Medulla oblongata (tissue), 1 donor: ENCODE results near the gene RTF2.
A peak's percentile ranks its signal among the peaks of the same experiment; 100 is the strongest.

Experiments
- DNase-seq: peaks from one replicate; pipeline ENCODE4 v3.0.0-alpha.2; 2015; ENCODE audit errors: extremely low spot score

Gene RTF2

GRCh38 chr20:56468316-56469076, at the start of gene RTF2:
RTF2 (plus strand) TSS chr20:56468627; CDS start chr20:56468698, 71 bp downstream.
- peak; percentile 93 for DNase-seq

GRCh38 chr20:56420028-56420427, 48.4 kb upstream of the RTF2 start:
- no peak for DNase-seq

GRCh38 chr20:56420940-56421688, 47.3 kb upstream of the RTF2 start:
- DNase-seq, result no peak

- no peak for DNase-seq
These were observed 46.2 kb upstream of the RTF2 start for GRCh38 chr20:56422076-56422823.

GRCh38 chr20:56422824-56423189, 45.6 kb upstream of the RTF2 start:
- DNase-seq, result no peak

GRCh38 chr20:56423211-56423610, 45.2 kb upstream of the RTF2 start:
- DNase-seq, result no peak

- no peak for DNase-seq
These were observed 44.5 kb upstream of the RTF2 start for GRCh38 chr20:56423886-56424285.

- DNase-seq, result no peak
These were observed 43.5 kb upstream of the RTF2 start for GRCh38 chr20:56424931-56425330.

- no peak for DNase-seq
These were observed 42.4 kb upstream of the RTF2 start for GRCh38 chr20:56426026-56426425.

GRCh38 chr20:56426926-56427325, 41.5 kb upstream of the RTF2 start:
- no peak for DNase-seq

GRCh38 chr20:56427797-56428196, 40.6 kb upstream of the RTF2 start:
- no peak for DNase-seq

- no peak for DNase-seq
These were observed 40.0 kb upstream of the RTF2 start for GRCh38 chr20:56428410-56428809.

GRCh38 chr20:56428881-56429280, 39.5 kb upstream of the RTF2 start:
- DNase-seq, result no peak

GRCh38 chr20:56429502-56429901, 38.9 kb upstream of the RTF2 start:
- DNase-seq, result no peak

- no peak for DNase-seq
These were observed 38.5 kb upstream of the RTF2 start for GRCh38 chr20:56429941-56430340.

- DNase-seq, result no peak
These were observed 38.0 kb upstream of the RTF2 start for GRCh38 chr20:56430461-56430860.

- DNase-seq, result no peak
These were observed 37.5 kb upstream of the RTF2 start for GRCh38 chr20:56430957-56431356.

- peak; percentile 51 for DNase-seq
These were observed 37.0 kb upstream of the RTF2 start for GRCh38 chr20:56431471-56431870.

GRCh38 chr20:56433221-56433879, 35.1 kb upstream of the RTF2 start:
- DNase-seq, result no peak

- no peak for DNase-seq
These were observed 34.6 kb upstream of the RTF2 start for GRCh38 chr20:56433880-56434255.

- DNase-seq, result no peak
These were observed 31.0 kb upstream of the RTF2 start for GRCh38 chr20:56437196-56437960.
